ENCODE data around the gene LDLR.

Gene LDLR

GRCh38 chr19:11140896-11141295, 51.6 kb downstream of the LDLR start:
- peaks cover 12% of the 10 kb centered on the region; the same call in 1 of the 2 replicates for H3K36me3 ChIP-seq (ENCODE audit: insufficient read depth, low read length)
- H3K4me2 ChIP-seq (ENCODE audit: low read depth, low read length, poor library complexity, severe bottlenecking) = no peak overlapping the region
- H4K20me1 ChIP-seq (ENCODE audit: insufficient read depth, low read length, poor library complexity, severe bottlenecking) = no peaks in the 10 kb centered on the region
- H3K4me1 ChIP-seq (ENCODE audit: insufficient read depth, low read length, poor library complexity, severe bottlenecking) = peaks cover 11% of the 10 kb centered on the region
- no peak overlapping the region for H3K9ac ChIP-seq (ENCODE audit: low read depth, low read length, poor library complexity, severe bottlenecking)
- H3K27me3 ChIP-seq (ENCODE audit: insufficient read depth, low read length, poor library complexity, severe bottlenecking) = no peaks in the 10 kb centered on the region
- no peaks in the 10 kb centered on the region for H3K9me2 ChIP-seq (replicated peaks; ENCODE audit: low read depth, low read length)
- H3K4me3 ChIP-seq (ENCODE audit: low read length, poor library complexity, severe bottlenecking) = no peak overlapping the region
- H3K79me2 ChIP-seq (ENCODE audit: insufficient read depth, low read length) = no peaks in the 10 kb centered on the region
- H3F3A ChIP-seq (ENCODE audit: low read depth) = no peaks in the 10 kb centered on the region
- TF ChIP-seq CTCF (conservative IDR thresholded peaks at IDR 0.05; ENCODE audit: low read length) (no peak), EZH2phosphoT487 (IDR thresholded peaks at IDR 0.05; ENCODE audit: borderline replicate concordance) (no peak)
- no peak overlapping the region for H2AFZ ChIP-seq (ENCODE audit: low read length)
- no peaks in the 10 kb centered on the region for H3K9me3 ChIP-seq (ENCODE audit: insufficient read depth, low read depth, low read length)

GRCh38 chr19:11141937-11142527, 52.8 kb downstream of the LDLR start:
- Histone ChIP-seq H3F3A (ENCODE audit: low read depth) (no peaks in the 10 kb centered on the region), H3K4me2 (ENCODE audit: low read depth, low read length, poor library complexity, severe bottlenecking) (no peak overlapping the region), H3K4me3 (ENCODE audit: low read length, poor library complexity, severe bottlenecking) (no peak overlapping the region), H3K9me3 (ENCODE audit: insufficient read depth, low read depth, low read length) (no peaks in the 10 kb centered on the region), H3K4me1 (ENCODE audit: insufficient read depth, low read length, poor library complexity, severe bottlenecking) (peaks cover 11% of the 10 kb centered on the region), H3K9me2 (replicated peaks; ENCODE audit: low read depth, low read length) (no peaks in the 10 kb centered on the region), H2AFZ (ENCODE audit: low read length) (no peak overlapping the region), H3K36me3 (ENCODE audit: insufficient read depth, low read length) (peaks cover 16% of the 10 kb centered on the region; the same call in 1 of the 2 replicates), H3K9ac (ENCODE audit: low read depth, low read length, poor library complexity, severe bottlenecking) (no peak overlapping the region), H4K20me1 (ENCODE audit: insufficient read depth, low read length, poor library complexity, severe bottlenecking) (no peaks in the 10 kb centered on the region), H3K79me2 (ENCODE audit: insufficient read depth, low read length) (no peaks in the 10 kb centered on the region), H3K27me3 (ENCODE audit: insufficient read depth, low read length, poor library complexity, severe bottlenecking) (no peaks in the 10 kb centered on the region)
- TF ChIP-seq CTCF (conservative IDR thresholded peaks at IDR 0.05; ENCODE audit: low read length) (0 out of 2 replicates have a peak, but pooled peaks have one; percentile 13), EZH2phosphoT487 (IDR thresholded peaks at IDR 0.05; ENCODE audit: borderline replicate concordance) (no peak)

- Histone ChIP-seq H3K9me2 (replicated peaks; ENCODE audit: low read depth, low read length) (no peaks in the 10 kb centered on the region), H3K4me3 (ENCODE audit: low read length, poor library complexity, severe bottlenecking) (peak overlapping the region; percentile 22), H3K36me3 (ENCODE audit: insufficient read depth, low read length) (peaks cover 18% of the 10 kb centered on the region; the same call in 1 of the 2 replicates), H2AFZ (ENCODE audit: low read length) (no peak overlapping the region), H3F3A (ENCODE audit: low read depth) (no peaks in the 10 kb centered on the region), H3K9ac (ENCODE audit: low read depth, low read length, poor library complexity, severe bottlenecking) (peak overlapping the region; percentile 26), H3K4me1 (ENCODE audit: insufficient read depth, low read length, poor library complexity, severe bottlenecking) (peaks cover 11% of the 10 kb centered on the region), H3K79me2 (ENCODE audit: insufficient read depth, low read length) (no peaks in the 10 kb centered on the region), H3K4me2 (ENCODE audit: low read depth, low read length, poor library complexity, severe bottlenecking) (peak overlapping the region; percentile 23), H3K27me3 (ENCODE audit: insufficient read depth, low read length, poor library complexity, severe bottlenecking) (no peaks in the 10 kb centered on the region), H4K20me1 (ENCODE audit: insufficient read depth, low read length, poor library complexity, severe bottlenecking) (no peaks in the 10 kb centered on the region), H3K9me3 (ENCODE audit: insufficient read depth, low read depth, low read length) (no peaks in the 10 kb centered on the region)
- TF ChIP-seq EZH2phosphoT487 (IDR thresholded peaks at IDR 0.05; ENCODE audit: borderline replicate concordance) (no peak), CTCF (conservative IDR thresholded peaks at IDR 0.05; ENCODE audit: low read length) (no peak)
Observed at GRCh38 chr19:11142528-11143171, 53.4 kb downstream of the LDLR start.
